Measurements from ENCODE around the gene KNOP1.

GRCh38 chr16:19685176-19685575 lies 32.9 kb downstream of the KNOP1 start:
- TF ChIP-seq, protein P1, sequence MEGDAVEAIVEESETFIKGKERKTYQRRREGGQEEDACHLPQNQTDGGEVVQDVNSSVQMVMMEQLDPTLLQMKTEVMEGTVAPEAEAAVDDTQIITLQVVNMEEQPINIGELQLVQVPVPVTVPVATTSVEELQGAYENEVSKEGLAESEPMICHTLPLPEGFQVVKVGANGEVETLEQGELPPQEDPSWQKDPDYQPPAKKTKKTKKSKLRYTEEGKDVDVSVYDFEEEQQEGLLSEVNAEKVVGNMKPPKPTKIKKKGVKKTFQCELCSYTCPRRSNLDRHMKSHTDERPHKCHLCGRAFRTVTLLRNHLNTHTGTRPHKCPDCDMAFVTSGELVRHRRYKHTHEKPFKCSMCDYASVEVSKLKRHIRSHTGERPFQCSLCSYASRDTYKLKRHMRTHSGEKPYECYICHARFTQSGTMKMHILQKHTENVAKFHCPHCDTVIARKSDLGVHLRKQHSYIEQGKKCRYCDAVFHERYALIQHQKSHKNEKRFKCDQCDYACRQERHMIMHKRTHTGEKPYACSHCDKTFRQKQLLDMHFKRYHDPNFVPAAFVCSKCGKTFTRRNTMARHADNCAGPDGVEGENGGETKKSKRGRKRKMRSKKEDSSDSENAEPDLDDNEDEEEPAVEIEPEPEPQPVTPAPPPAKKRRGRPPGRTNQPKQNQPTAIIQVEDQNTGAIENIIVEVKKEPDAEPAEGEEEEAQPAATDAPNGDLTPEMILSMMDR (IDR thresholded peaks at IDR 0.05; ENCODE audit: extremely low read depth in 1 of 2, insufficient read depth in 1 of 2, low read depth in 1 of 2, low read length in 2 of 2): no peak
- TF ChIP-seq EZH2 (IDR thresholded peaks at IDR 0.05; ENCODE audit: borderline replicate concordance, low read depth, low read length, severe bottlenecking) (no peak), GATA2 (IDR thresholded peaks at IDR 0.05; ENCODE audit: insufficient read depth, insufficient read length, low read depth, low read length) (no peak)

All from endothelial cell of umbilical vein (primary cell).